Stromal cell of bone marrow (primary cell): ENCODE data around the gene EXD1.

Experiments
- DNase-seq: peaks from one replicate; pipeline ENCODE4 v3.0.0-alpha.2; 2012; ENCODE audit warnings: low read depth

EXD1 gene

GRCh38 chr15:41231422-41232226, 1.1 kb upstream of the EXD1 start:
- DNase-seq: no peak

GRCh38 chr15:41230345-41230649, 260 bp downstream of the EXD1 start:
- no peak for DNase-seq

DNA sequence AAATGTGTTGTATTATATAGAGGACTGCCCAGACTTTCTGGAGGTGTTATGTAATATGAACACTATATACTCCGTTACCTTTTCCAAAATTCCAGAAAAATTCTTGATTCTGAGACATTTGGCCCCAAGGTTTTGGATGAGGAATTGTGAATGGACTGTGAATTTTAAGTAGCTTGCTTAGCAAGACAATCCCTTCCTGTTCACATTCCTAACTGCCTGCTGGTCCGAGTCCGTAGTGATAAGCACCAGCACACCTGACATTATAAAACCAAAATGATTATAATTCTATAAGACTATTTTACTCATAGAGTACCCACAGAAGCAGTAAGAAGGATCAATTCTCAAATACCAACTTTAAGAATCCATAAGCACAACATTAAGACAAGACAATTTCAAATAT, 11.2 kb downstream of the EXD1 start:
- no peak for DNase-seq

DNA sequence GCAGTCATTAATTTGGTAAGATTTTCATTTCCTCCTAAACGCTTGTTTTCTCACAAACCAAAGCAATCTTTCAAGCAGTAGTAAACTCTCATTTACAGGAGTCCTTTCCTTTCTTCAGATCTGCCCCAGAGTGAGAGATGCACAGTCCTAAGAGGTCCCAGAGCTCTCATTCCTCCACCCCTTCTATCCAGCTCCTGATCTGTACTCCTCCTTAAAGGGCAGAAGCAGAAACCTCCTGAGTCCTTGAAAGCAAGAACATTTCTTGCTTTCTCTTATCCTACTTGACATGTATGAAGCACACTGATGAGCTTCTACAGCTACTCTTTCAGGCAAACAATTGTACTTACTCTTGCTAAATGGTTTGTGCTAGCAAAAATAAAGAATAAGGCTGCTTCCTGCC, 11.7 kb downstream of the EXD1 start:
- DNase-seq: no peak

GRCh38 chr15:41215708-41216107, 14.8 kb downstream of the EXD1 start:
- no peak for DNase-seq

DNA sequence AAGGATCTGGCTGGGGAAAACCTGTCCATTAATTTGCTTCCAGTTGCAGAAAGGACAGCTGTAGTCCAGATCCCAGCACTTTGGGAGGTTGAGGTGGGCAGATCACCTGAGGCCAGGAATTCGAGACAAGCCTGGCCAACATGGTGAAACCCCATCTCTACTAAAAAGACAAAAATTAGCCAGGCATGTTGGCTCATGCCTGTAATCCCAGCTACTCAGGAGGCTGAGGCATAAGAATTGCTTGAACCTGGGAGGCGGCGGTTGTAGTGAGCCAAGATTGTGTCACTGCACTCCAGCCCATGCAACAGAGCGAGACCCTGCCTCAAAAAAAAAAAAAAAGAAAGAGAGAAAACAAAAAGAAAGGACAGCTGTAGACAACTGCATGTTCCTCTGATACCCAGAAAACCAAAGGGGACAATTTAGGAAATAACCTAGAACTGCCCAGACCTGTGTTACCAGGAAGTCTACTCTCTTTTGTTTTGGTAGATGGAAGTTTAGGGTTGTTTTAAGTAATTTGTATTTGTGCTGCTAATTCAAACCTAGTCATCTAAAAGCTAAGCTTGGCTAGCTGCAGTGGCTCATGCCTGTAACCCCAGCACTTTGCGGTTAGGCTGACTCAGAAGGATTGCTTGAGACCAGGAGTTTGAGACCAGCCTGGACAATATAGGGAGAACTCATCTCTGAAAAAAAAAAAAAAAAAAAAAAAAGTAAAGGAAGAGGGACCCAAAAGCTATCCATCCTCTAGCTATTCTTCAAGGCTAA, 22.7 kb downstream of the EXD1 start:
- DNase-seq: peak; percentile 40

- no peak for DNase-seq
Measured at GRCh38 chr15:41205315-41205714, 25.2 kb downstream of the EXD1 start.

- DNase-seq: no peak
Measured at GRCh38 chr15:41203395-41203794, 27.2 kb downstream of the EXD1 start.

- DNase-seq: no peak
Measured at GRCh38 chr15:41199470-41199869, 31.1 kb downstream of the EXD1 start.

GRCh38 chr15:41194444-41194843, 36.1 kb downstream of the EXD1 start:
- DNase-seq: no peak

GRCh38 chr15:41183581-41183980, 47.0 kb downstream of the EXD1 start:
- DNase-seq: no peak

- no peak for DNase-seq
Measured at GRCh38 chr15:41182266-41182665, 48.3 kb downstream of the EXD1 start.

GRCh38 chr15:41180206-41180789, 50.3 kb downstream of the EXD1 start:
- peak; percentile 18 for DNase-seq

GRCh38 chr15:41169781-41170180, 60.8 kb downstream of the EXD1 start:
- no peak for DNase-seq

DNA sequence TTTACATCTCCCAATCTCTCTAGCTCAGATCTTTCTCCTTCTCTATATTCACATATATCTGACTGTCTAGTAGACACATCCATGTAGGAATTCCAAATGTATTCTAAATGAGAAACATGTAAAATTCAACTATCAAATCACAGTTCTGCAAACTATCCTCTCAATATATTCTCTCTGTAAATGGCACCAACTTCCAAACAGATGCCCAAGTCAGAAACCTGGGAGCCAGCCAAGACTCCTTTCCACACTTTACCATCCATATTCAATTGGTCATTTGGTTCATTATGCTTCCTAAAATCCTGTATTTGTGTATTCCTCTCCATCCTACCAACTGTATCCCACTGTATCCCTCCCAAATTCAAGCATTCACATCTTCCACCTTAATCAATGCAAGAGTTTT, 61.5 kb downstream of the EXD1 start:
- DNase-seq: no peak

GRCh38 chr15:41161736-41162135, 68.8 kb downstream of the EXD1 start:
- DNase-seq: no peak

- no peak for DNase-seq
Measured at GRCh38 chr15:41161336-41161735, 69.2 kb downstream of the EXD1 start.

GRCh38 chr15:41160639-41161315, 69.8 kb downstream of the EXD1 start:
- no peak for DNase-seq

GRCh38 chr15:41154412-41154811, 76.1 kb downstream of the EXD1 start:
- DNase-seq: no peak

GRCh38 chr15:41153733-41154132, 76.8 kb downstream of the EXD1 start:
- no peak for DNase-seq

- DNase-seq: no peak
Measured at GRCh38 chr15:41151451-41152005, 79.0 kb downstream of the EXD1 start.

DNA sequence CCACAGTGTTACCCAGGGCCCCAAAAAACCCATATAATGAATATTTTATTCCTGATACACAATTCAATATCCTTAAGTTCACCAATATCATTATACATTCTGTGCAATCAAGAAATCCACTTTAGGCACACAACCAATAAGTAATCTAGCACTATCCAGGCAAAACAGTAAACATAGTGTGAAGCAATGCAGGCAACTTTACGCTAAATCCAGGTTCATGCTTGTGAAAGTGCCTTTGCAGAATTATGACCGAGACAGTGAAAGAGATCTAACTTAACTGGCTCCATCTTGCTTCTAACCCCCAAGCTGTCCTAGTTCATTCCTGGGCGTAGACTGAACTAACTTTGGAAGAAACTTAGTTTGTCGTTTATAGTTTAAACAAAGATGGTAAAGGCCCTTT, 80.3 kb downstream of the EXD1 start:
- DNase-seq: no peak
